22Rv1 (cell line): ENCODE measurements around the gene FABP3.

Experiments
- ZFX ChIP-seq: fragments of 450-650 bp; IDR thresholded peaks from 2 replicates; pipeline ENCODE4 v1.6.1; 2017; ENCODE audit warnings: antibody characterized with exemption, borderline replicate concordance
- TF ChIP-seq, protein P1 (sequence below): fragments of 450-650 bp; IDR thresholded peaks from 2 replicates; pipeline ENCODE4 v1.5.1; 2017; ENCODE audit warnings: mild to moderate bottlenecking

DNA sequence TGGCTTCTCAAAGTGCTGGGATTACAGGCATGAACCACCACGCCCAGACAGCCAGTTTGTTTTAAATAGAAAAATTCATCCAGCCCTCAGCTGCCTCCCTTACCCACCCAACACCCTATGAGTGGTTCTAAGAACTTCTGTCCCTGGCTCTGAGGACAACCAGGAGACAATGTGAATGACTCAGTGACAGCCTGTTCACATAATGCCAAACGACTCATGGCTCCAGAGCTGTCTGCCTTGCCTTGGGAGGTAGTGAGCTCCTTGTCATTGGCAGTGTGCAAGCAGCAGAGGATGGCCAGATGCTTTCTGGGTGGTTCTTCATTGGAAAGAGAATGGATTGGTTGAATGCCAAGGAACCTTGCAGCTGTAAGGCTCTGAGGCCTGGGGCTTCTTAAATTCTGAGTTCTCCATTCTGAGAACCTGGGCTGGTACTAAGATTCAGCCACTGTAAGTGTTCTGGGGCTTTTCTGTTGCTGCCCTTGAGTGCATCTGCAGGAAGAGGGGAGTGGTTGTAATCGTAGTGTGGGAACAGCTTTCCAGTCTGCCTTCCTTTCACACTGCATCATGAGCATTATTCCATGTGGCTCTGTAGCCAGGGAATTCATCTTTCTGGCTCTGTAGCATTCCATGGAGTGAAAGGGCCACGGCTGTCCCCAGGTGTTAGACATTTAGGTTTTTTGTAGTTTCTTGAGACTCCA, 45.9 kb upstream of the FABP3 start:
- TF ChIP-seq, protein P1, sequence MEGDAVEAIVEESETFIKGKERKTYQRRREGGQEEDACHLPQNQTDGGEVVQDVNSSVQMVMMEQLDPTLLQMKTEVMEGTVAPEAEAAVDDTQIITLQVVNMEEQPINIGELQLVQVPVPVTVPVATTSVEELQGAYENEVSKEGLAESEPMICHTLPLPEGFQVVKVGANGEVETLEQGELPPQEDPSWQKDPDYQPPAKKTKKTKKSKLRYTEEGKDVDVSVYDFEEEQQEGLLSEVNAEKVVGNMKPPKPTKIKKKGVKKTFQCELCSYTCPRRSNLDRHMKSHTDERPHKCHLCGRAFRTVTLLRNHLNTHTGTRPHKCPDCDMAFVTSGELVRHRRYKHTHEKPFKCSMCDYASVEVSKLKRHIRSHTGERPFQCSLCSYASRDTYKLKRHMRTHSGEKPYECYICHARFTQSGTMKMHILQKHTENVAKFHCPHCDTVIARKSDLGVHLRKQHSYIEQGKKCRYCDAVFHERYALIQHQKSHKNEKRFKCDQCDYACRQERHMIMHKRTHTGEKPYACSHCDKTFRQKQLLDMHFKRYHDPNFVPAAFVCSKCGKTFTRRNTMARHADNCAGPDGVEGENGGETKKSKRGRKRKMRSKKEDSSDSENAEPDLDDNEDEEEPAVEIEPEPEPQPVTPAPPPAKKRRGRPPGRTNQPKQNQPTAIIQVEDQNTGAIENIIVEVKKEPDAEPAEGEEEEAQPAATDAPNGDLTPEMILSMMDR: no peak
- TF ChIP-seq ZFX: no peak
